DND-41 (cell line): ENCODE results near the gene POFUT1.
"Not testable (repeated sequence)": the region's sequence is repeated elsewhere in the genome, so short reads cannot be mapped to it uniquely, and the experiment has no call there.

Experiments used
- ATAC-seq: fragments of 200-7000 bp; cut with Tn5 transposase; 3 replicates; pipeline ENCODE4 v1.9.1; 2021; ENCODE audit warnings: low read depth; ENCODE audit not compliant: insufficient read depth
- DNase-seq: peaks from one replicate; pipeline ENCODE4 v3.0.0-alpha.2; 2020
- H2AFZ ChIP-seq: 2 replicates; pipeline ENCODE4 v1.6.0; 2012; ENCODE audit warnings: low read depth, low read length
- H3K27ac ChIP-seq: 2 replicates; pipeline ENCODE4 v1.5.1; 2012; ENCODE audit warnings: low read length, inconsistent platforms
- H3K27me3 ChIP-seq: fragments of 200-600 bp; sonication (generic); 2 replicates; pipeline ENCODE4 v1.6.0; 2012; ENCODE audit warnings: low read length, mild to moderate bottlenecking, inconsistent platforms; ENCODE audit not compliant: insufficient read depth, poor library complexity
- H3K36me3 ChIP-seq: 2 replicates; pipeline ENCODE4 v1.5.1; 2012; ENCODE audit warnings: low read length, inconsistent platforms; ENCODE audit not compliant: insufficient read depth
- H3K4me1 ChIP-seq: 2 replicates; pipeline ENCODE4 v1.5.1; 2012; ENCODE audit warnings: mild to moderate bottlenecking, low read length; ENCODE audit not compliant: insufficient read depth
- H3K4me2 ChIP-seq: 2 replicates; pipeline ENCODE4 v1.6.0; 2012; ENCODE audit warnings: mild to moderate bottlenecking, moderate library complexity, low read length, inconsistent platforms; ENCODE audit not compliant: insufficient read depth
- H3K4me3 ChIP-seq, 2 experiments: fragments of 200-600 bp in 1 of 2; shearing (Covaris generic) in 1 of 2; 2 replicates each; pipeline ENCODE4 v1.5.1; 2012 to 2016; ENCODE audit warnings: inconsistent platforms in 2 of 2, low read length in 2 of 2, mild to moderate bottlenecking in 2 of 2, low read depth in 1 of 2, moderate library complexity in 1 of 2
- H3K79me2 ChIP-seq: 2 replicates; pipeline ENCODE4 v1.6.0; 2012; ENCODE audit warnings: low read length, inconsistent platforms; ENCODE audit not compliant: insufficient read depth
- H3K9ac ChIP-seq: 2 replicates; pipeline ENCODE4 v1.6.0; 2012; ENCODE audit warnings: low read depth, mild to moderate bottlenecking, inconsistent platforms, low read length, moderate library complexity
- H3K9me3 ChIP-seq: 2 replicates; pipeline ENCODE4 v1.5.1; 2012; ENCODE audit warnings: low read length, moderate library complexity, mild to moderate bottlenecking, inconsistent platforms; ENCODE audit not compliant: insufficient read depth, severe bottlenecking
- H4K20me1 ChIP-seq: 2 replicates; pipeline ENCODE4 v1.6.0; 2012; ENCODE audit warnings: low read length; ENCODE audit not compliant: insufficient read depth
- EZH2 ChIP-seq: IDR thresholded peaks from 3 replicates; pipeline ENCODE4 v1.6.1; 2012; ENCODE audit warnings: borderline replicate concordance, low read depth, mild to moderate bottlenecking, moderate library complexity, low read length, inconsistent platforms; ENCODE audit not compliant: severe bottlenecking
- TF ChIP-seq, protein P1 (sequence below): IDR thresholded peaks from 2 replicates; pipeline ENCODE4 v1.5.1; 2012; ENCODE audit warnings: borderline replicate concordance, low read length, moderate library complexity, mild to moderate bottlenecking; ENCODE audit not compliant: poor library complexity, severe bottlenecking; ENCODE audit errors: extremely low read depth

Gene POFUT1

DNA sequence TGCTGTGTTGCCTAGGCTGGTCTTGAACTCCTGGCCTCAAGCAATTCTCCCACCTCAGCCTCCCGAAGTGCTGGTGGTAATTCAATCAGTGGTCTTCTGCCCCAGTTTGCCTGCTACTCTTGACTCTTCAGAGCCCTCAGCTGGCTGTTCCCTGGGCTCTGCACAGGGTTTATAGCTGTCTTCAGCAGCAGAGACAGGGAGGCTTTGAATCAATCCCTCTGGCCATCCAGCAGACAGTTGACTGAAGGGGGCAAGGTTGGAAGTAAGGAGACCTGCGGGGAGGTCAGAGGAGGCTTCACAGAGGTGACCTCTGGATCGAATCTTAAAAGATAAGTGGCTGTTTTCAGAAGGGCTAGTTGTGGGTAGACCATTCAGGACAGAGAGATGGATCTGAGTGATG lies 43.8 kb downstream of the POFUT1 start:
- Histone ChIP-seq H3K27me3 (no peaks in the 10 kb centered on the region), H4K20me1 (no peaks in the 10 kb centered on the region), H3K4me3 (no peak overlapping the region), H3K36me3 (no peaks in the 10 kb centered on the region), H3K4me2 (no peak overlapping the region), H3K9ac (no peak overlapping the region), H2AFZ (no peak overlapping the region), H3K9me3 (no peaks in the 10 kb centered on the region), H3K4me1 (no peaks in the 10 kb centered on the region; the same call in 1 of the 2 replicates), H3K79me2 (no peaks in the 10 kb centered on the region), H3K27ac (no peak overlapping the region)
- ATAC-seq (no peak), DNase-seq (no peak)
- TF ChIP-seq EZH2, result no peak
- TF ChIP-seq, protein P1, sequence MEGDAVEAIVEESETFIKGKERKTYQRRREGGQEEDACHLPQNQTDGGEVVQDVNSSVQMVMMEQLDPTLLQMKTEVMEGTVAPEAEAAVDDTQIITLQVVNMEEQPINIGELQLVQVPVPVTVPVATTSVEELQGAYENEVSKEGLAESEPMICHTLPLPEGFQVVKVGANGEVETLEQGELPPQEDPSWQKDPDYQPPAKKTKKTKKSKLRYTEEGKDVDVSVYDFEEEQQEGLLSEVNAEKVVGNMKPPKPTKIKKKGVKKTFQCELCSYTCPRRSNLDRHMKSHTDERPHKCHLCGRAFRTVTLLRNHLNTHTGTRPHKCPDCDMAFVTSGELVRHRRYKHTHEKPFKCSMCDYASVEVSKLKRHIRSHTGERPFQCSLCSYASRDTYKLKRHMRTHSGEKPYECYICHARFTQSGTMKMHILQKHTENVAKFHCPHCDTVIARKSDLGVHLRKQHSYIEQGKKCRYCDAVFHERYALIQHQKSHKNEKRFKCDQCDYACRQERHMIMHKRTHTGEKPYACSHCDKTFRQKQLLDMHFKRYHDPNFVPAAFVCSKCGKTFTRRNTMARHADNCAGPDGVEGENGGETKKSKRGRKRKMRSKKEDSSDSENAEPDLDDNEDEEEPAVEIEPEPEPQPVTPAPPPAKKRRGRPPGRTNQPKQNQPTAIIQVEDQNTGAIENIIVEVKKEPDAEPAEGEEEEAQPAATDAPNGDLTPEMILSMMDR, result no peak

DNA sequence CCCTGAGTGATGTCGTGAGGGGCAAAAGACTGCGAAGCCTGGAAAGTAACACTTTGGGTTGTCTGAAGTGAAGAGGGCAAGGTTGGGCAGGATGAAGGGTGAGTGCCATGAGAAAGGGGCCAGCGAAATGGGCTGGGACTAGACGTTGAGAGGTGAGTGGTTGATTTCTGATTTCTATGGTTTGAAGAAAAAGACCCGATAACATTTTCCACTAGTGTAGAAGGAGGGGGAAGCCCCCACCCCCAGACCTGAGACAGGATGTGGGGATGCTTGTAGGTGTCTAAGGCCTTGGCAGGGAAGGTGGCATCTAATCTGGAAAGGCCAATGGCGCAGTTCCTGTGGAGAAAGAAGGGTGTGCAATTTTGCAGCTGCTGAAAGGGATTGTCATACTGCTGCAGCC lies 44.5 kb downstream of the POFUT1 start:
- Histone ChIP-seq H3K9ac (no peak overlapping the region), H3K36me3 (no peaks in the 10 kb centered on the region), H3K9me3 (no peaks in the 10 kb centered on the region), H4K20me1 (no peaks in the 10 kb centered on the region), H3K4me3 (no peak overlapping the region), H2AFZ (no peak overlapping the region), H3K79me2 (no peaks in the 10 kb centered on the region), H3K4me2 (no peak overlapping the region), H3K27ac (no peak overlapping the region), H3K4me1 (no peaks in the 10 kb centered on the region; the same call in 1 of the 2 replicates), H3K27me3 (no peaks in the 10 kb centered on the region)
- DNase-seq (no peak), ATAC-seq (peak; percentile 53; the same call in 1 of the 3 replicates)
- TF ChIP-seq, protein P1, result no peak

DNA sequence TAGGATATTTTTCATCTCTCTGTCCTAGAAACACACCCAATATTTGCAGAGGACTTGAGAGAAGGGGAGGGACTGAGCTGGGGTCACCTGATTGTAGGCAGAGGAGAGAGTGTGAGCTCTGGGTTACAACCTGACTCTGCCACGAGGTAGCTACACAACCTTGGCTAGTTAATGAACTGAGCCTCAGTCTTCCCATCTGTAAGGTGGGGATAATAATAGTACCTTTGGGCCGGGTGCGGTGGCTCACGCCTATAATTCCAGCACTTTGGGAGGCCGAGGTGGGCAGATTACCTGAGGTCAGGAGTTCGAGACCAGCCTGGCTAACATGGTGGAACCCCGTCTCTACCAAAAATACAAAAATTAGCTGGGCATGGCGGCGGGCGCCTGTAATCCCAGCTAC lies 53.3 kb downstream of the POFUT1 start:
- H3K36me3 ChIP-seq, DNase-seq, H3K27ac ChIP-seq, H3K9me3 ChIP-seq, H3K27me3 ChIP-seq, H3K4me2 ChIP-seq, H2AFZ ChIP-seq, H3K79me2 ChIP-seq, ATAC-seq, H3K4me3 ChIP-seq, H4K20me1 ChIP-seq, H3K4me1 ChIP-seq, H3K9ac ChIP-seq: not testable (repeated sequence)

DNA sequence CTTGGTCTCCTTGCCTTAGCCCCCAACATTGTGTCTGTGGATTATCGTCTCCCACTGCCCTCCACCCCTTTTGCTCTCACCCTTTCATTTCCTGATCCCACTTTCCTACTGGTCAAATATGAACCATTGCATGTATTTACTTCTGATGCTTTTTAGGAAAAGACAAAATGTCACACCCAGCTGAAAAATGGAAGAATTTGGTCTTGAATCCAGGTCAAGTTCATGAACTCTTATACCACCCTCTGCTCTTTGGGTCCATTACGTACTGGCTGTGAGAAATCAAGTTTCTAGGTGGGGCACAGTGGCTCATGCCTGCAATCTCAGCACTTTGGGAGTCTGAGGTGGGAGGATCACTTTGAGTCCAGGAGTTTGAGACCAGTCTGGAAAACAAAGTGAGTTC lies 54.0 kb downstream of the POFUT1 start:
- Histone ChIP-seq H3K36me3 (no peaks in the 10 kb centered on the region), H3K9ac (no peak overlapping the region), H3K4me2 (no peak overlapping the region), H4K20me1 (no peaks in the 10 kb centered on the region), H3K4me1 (no peaks in the 10 kb centered on the region), H3K27ac (no peak overlapping the region), H3K79me2 (no peaks in the 10 kb centered on the region), H3K9me3 (no peaks in the 10 kb centered on the region), H2AFZ (no peak overlapping the region), H3K4me3 (no peak overlapping the region), H3K27me3 (no peaks in the 10 kb centered on the region)
- DNase-seq (no peak), ATAC-seq (no peak)
- TF ChIP-seq, protein P1, result no peak
